Stimulated activated CD4-positive, alpha-beta T cell treated with anti-CD3 and anti-CD28 coated beads, Interleukin-15, amount 100 ng/mL, for 48 hours (primary cell): Measurements from ENCODE around the gene IFI6.
"Not testable (repeated sequence)": the region's sequence is repeated elsewhere in the genome, so short reads cannot be mapped to it uniquely, and the experiment has no call there.

Experiments used
- DNase-seq, 2 donors: peaks; one replicate each; pipeline ENCODE4 v3.0.0-alpha.2; 2020; ENCODE audit warnings: low read depth in 2 of 2

IFI6 gene

GRCh38 chr1:27650539-27651175 lies 21.3 kb downstream of the IFI6 start:
- DNase-seq: no peak

- no peak for DNase-seq
Measured at GRCh38 chr1:27650171-27650538, 21.8 kb downstream of the IFI6 start.

- no peak for DNase-seq
Measured at GRCh38 chr1:27649306-27649635, 22.7 kb downstream of the IFI6 start.

- DNase-seq: no peak
Measured at GRCh38 chr1:27648602-27649305, 23.2 kb downstream of the IFI6 start.

GRCh38 chr1:27647328-27647727 lies 24.7 kb downstream of the IFI6 start:
- no peak for DNase-seq

- DNase-seq: no peak
Measured at GRCh38 chr1:27646676-27647075, 25.3 kb downstream of the IFI6 start.

GRCh38 chr1:27645071-27645415 lies 26.9 kb downstream of the IFI6 start:
- DNase-seq: no peak

- DNase-seq: no peak
Measured at GRCh38 chr1:27644369-27645070, 27.5 kb downstream of the IFI6 start.

- DNase-seq: peak in 1 of 2 donors; percentile 51
Measured at GRCh38 chr1:27643600-27644368, 28.2 kb downstream of the IFI6 start.

- DNase-seq: not testable (repeated sequence)
Measured at GRCh38 chr1:27640514-27640913, 31.5 kb downstream of the IFI6 start.

GRCh38 chr1:27638805-27639204 lies 33.2 kb downstream of the IFI6 start:
- DNase-seq: no peak

- DNase-seq: no peak
Measured at GRCh38 chr1:27638047-27638734, 33.8 kb downstream of the IFI6 start.

GRCh38 chr1:27635396-27636142 lies 36.4 kb downstream of the IFI6 start:
- no peak for DNase-seq

GRCh38 chr1:27634985-27635367 lies 37.0 kb downstream of the IFI6 start, which contains the start of gene FGR:
FGR (minus strand) TSS chr1:27635185; CDS start chr1:27623916, 11,269 bp downstream.
- DNase-seq: no peak

GRCh38 chr1:27634177-27634984 lies 37.6 kb downstream of the IFI6 start:
- no peak for DNase-seq

- DNase-seq: no peak
Measured at GRCh38 chr1:27633640-27634176, 38.3 kb downstream of the IFI6 start.

GRCh38 chr1:27633298-27633610 lies 38.7 kb downstream of the IFI6 start:
- no peak for DNase-seq

- DNase-seq: peak; percentile 47 to 66
Measured at GRCh38 chr1:27632387-27633297, 39.4 kb downstream of the IFI6 start.

- no peak for DNase-seq
Measured at GRCh38 chr1:27630859-27631491, 41.0 kb downstream of the IFI6 start.
